ENCODE results near the gene MTMR4.
"Not testable (repeated sequence)": the region's sequence is repeated elsewhere in the genome, so short reads cannot be mapped to it uniquely, and the experiment has no call there.

Gene MTMR4

DNA sequence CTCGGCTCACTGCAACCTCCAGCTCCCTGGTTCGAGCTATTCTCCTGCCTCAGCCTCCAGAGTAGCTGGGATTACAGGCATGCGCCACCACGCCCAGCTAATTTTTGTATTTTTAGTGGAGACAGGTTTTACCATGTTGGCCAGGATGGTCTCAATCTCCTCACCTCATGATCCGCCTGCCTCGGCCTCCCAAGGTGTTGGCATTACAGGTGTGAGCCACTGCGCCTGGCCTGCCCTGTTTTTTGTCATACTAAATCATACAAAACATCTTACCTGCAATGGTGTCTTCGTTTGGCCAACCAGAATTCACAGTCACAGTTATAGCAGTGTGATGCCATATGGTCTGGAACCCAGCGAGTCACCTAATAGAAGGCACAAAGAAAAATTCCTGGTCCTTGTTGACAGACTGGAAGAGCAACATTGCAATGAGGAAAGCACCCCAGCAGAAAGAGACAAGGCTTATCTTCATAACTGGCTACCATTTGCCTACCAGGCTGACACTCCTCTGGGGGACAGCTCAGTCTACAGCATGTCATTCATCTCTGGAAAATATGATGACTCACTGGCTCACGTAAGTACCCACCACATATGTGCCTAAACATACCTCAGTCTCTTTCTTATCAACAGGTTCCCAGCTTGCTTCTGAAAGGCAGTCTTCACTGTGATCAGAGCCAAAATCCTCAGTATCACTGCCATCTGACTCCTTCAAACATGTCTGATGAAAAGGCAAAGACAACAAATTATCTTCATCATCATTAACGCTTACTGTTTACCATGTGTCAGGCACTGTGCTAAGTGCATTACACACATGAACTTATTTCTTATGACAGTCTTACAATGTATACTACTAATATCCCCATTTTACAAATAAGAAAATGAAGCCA lies 22.0 kb downstream of the MTMR4 start:
- no peak for DNase-seq (ENCODE audit: low spot score)

DNA sequence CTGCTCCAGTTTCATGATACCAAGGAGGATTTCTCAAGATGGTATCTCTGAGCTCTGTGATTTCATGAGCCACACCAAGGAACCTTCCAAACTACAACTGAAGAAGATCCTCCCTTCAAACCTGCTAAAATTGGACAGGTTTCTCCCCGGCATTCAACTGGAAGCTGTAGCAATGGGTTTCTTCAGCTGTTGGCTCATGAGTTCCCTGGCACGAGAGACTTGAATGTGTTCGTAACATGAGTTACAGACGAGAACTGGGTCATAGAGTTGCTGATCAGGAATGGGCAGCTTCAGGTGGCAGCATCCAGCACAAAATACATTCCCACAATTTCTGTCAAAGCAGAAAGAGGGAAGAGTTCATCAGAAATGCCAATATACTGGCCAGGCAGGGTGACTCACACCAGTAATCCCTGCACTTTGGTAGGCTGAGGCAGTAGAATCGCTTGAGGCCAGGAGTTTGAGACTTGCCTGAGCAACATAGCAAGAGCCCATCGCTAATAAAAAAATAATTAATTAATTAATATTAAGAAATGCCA lies 22.9 kb downstream of the MTMR4 start:
- no peak for DNase-seq (ENCODE audit: low spot score)

DNA sequence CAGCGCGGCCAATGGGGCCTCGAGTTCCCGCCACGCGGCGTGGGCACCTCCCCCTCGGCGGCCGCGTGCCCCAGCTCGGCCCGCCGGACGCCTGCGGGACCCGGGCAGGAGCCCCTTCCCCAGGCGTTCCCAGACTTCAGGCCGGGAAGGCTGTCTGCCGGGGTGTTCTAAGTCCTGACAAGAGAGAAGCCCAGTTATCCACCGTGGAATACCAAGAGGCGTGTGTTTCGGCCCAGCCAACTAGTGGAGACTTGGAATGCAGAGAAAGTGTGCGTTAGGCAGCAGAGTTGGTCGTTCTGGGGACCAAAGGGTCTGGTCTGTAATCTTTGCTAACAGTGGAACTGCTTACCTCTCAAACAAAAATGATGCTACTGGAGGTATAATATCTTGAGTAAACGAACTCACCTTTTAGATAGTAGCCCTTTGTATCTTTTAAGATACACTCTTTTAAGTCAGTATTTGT lies 26.0 kb downstream of the MTMR4 start:
- DNase-seq (ENCODE audit: low spot score) = no peak

DNA sequence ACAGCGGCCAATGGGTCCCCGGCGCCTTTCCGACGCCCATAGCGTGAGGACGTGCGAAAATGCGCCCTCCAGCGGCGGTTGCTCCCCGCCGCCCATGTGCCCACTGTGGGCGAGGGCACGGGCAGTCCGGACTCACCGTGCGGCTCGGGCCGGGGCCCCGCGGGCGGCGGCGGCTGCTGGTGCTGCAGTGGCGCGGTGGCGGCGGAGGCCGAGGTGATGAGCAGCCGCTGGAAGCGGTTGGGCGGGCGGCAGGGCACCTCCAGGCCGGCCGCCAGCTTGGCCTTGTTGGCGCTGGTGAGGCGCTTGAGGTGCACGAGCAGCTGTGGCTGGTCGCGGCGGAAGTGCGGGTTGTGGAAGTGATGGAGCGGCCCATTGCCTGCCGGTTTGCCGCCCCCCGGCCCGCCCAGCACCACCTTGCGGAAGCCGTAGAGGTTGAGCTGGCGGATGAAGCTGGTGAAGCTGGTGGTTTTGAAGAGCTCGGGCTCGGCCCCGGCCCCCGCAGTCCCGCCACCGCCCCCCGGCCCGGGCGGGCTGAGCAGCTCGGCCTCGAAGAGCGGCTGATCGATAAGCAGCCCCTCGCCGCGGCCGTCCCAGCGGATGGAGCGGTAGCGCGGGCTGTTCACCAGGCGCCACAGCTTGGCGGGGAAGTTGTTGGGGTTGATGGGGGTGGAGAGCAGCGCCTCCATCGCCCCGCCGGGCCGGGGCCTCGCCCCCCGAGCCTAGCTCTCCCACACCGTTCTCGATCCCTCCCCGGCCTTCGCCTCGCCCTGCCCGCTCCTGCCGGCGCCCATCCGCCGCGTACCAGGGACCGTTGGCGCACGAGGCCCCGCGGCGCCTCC lies 26.6 kb downstream of the MTMR4 start, which contains the start of gene HSF5:
TSS of gene HSF5 (minus strand) at position 820 of the 839 bp plus-strand sequence. CDS start at position 686, 134 bp downstream.
- DNase-seq (ENCODE audit: low spot score) = no peak

DNA sequence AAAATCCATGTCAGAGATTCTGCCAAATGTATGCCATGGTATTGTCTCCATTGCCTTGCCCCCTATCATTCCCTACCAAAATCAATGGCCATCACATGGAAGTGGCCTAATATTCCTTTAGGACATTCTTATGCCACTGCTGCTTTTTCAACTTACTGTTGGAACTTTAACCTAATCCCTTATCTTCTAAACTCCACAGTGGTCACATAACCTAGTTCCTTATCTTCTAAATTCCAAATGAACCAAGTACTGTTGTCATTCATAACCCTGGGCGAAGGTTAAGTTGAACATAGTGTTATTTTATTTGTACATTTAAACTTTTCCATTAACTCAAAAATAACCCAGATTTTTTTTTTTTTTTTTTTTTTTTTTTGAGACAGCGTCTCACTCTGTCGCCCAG lies 29.8 kb downstream of the MTMR4 start:
- DNase-seq (ENCODE audit: low spot score) = peak; percentile 47

DNA sequence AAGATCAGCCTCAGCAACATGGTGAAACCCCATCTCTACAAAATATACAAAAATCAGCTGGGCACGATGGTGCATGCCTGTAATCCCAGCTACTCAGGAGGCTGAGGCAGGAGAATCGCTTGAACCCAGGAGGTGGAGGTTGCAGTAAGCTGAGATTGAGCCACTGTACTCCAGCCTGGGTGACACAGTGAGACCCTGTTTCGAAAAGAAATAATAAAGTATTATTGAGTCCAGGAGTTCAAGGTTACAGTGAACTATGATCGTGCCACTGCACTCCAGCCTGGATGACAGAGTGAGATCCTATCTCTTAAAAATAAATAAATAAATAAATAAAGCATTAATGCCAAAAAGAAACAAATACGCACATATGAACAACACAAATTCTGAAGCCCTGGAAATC lies 32.6 kb downstream of the MTMR4 start:
- DNase-seq (ENCODE audit: low spot score) = not testable (repeated sequence)

DNA sequence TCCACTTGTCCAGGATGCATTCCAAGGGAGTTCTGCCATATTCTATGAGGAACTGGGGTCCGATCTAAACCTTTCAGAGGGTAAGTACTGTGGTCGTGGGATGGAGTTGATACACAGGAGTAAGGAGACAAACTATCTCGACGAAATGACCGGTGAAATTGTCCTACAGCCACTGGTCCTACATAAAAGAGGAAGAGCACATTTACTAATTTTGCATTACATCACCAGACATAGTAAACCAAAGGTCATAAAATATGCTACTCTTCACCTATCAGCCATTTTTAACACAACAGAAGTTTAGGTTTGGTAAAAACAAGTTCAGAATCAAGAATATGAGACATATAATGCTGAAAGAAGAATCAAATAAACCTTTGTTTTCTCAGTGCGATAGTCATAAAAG lies 34.3 kb downstream of the MTMR4 start:
- no peak for DNase-seq (ENCODE audit: low spot score)

DNA sequence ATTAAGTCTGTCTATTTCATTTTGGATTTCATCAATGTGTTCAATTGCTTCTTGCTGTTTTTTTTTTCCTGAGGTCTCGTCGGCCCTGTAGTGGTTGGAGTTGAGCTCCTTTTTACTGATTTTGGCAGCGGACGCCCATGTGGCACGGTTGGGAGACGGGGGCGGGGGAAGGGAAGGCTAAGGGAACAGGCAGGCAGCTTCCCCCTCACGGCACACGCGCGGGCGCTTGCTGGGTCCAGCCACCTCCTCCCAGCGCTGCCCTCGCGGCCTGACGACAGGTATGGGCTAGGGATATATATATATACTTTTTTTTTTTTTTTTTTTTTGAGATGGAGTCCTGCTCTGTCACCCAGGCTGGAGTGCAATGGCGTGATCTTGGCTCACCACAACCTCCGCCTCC lies 37.6 kb downstream of the MTMR4 start:
- no peak for DNase-seq (ENCODE audit: low spot score)

DNA sequence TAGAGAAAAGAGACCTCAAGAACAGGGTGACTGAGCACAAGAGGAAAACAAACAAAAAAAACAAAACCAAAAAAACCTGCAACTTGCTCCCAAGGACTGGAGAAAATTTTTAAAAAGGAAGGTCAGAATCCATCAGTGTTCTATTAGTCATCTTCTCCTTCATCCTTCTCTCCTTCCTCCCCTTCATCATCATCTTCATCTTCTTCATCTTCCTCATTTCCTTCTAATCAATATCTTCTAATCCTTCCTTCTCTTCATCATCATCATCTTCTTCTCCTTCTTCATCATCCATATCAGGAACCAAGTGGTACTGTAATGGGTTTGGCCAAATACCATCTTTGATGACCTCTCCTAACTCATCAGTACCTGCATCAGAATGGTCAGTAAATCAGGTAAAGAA lies 38.5 kb downstream of the MTMR4 start:
- no peak for DNase-seq (ENCODE audit: low spot score)

DNA sequence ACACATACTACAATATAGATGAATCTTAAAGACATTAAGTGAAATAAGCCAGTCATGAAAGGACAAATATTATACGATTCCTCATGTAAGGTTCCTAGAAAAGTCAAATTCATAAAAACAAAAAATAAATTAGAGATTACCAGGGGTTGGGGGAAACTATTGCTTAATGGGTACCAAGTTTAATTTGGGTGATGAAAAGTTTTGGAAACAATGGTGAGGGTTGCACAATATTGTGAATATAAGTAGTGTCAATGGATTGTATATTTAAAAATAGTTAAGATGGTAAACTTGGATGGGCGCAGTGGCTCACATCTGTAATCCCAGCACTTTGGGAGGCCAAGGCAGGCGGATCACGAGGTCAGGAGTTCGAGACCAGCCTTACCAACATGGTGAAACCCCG lies 44.1 kb downstream of the MTMR4 start:
- no peak for DNase-seq (ENCODE audit: low spot score)

DNA sequence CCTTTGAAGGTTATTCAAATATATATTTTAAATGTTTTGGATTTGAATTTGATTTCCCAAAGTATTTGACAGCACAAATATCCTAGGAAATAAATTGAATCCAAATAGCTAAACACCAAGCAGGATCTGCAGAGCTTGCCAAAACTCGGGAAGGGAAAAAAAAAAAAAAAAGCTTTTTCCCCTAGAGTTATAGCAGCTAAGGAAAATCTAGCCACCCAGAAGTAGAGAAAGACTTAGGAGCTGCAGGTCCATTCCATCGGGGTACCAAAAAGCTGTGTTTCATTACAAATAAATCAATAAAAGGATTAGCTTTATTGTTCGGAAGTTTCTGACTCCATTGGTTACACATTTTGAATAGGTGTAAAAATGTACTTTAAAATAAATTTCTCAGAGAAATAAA lies 45.5 kb downstream of the MTMR4 start:
- no peak for DNase-seq (ENCODE audit: low spot score)

DNA sequence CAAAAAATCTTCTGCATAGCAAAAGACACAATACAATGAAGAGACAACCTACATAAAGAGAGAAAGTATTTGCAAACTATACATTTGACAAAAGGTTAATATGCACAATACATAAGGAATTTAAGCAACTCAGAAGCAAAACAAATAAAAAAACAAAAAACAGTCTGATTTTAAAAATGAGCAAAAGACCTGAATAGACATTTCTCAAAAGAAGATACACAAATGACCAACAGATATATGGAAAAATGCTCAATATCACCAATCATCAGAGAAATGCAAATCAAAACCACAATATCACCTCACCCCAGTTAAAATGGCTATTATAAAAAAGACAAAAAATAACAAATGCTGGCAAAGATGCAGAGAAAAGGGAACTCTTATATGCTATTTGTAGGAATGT lies 58.9 kb downstream of the MTMR4 start:
- no peak for DNase-seq (ENCODE audit: low spot score)

DNA sequence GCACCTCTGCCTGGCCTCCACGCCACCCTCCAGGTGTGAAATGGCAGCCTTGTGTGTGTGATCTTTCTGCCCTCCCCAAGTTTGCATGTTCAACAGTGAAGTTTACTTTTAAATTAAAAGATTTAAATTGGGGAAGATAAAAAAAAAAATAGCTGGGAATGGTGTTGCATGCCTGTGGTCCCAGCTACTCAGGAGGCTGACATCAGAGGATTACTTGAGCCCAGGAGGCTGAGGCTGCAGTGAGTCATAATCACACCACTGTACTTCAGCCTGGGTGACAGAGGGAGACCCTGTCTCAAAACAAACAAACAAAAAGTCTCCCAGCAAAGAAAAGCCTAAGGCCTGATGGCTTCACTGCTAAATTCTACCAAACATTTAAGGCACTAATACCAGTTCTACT lies 61.7 kb downstream of the MTMR4 start:
- DNase-seq (ENCODE audit: low spot score) = no peak

DNA sequence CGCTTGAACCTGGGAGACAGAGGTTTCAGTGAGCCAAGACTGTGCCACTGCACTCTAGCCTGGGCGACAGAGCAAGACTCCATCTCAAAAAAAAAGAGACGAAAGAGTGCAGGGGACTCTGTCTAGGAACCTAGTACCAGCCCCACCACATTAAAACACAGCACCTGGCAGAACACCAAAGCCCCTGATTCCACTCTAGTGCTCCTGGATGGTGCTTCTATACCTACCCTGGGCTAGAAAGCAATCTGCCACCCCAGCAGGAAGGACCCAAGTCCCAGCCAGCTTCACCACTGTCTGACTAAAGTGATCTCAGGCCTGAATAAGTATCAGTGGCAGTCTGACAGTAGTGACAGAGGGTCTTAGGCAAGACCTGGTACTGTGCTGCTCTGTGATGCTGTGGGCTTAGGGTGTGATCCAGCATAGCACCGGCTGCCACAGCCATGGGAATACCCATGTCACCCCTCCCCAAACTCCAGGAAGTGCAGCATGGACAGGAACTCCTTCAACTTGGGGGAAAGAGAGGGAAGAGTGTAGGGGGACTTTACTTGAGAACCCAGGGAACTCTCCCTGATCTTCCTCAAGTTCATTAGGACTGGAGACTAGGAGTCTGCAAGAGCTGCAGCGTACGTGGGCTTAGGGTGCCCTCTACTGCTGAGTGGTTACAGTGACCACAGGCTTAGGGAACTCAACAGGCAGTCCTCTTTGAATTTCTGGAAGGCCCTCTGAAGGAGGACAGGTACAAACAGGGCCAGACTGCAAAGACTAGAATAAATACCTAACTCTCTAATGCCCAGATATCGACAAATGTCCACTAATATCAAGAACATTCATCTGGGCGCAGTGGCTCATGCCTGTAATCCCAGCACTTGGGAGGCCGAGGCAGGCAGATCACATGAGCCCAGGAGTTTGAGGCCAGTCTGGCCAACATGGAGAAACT lies 67.1 kb downstream of the MTMR4 start:
- peak; percentile 69 for DNase-seq (ENCODE audit: low spot score)

DNA sequence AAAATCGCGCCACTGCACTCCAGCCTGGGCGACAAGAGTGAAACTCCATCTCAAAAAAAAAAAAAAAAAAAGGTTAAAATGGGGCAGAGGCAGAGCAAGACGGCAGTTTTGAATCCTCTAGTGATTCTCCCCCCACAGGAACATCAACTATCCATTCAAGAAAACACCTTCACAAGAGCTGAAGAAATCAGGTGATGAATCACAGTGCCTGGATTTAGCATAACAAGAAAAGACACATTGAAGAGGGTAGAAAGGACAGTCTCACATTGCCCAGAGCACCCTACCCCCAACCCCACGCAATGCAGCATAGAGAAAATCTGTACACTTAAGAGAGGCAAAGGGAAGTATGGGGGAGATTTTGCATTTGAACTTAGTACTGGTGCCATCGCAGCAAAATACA lies 68.4 kb downstream of the MTMR4 start:
- no peak for DNase-seq (ENCODE audit: low spot score)
